WTC11 (cell line): ENCODE results near the gene LAMA5.

ENCODE experiments used
- ATF1 ChIP-seq: sonication (generic); formaldehyde crosslinking; IDR thresholded peaks from 2 replicates; pipeline ENCODE4 v1.8.1; 2023; ENCODE audit warnings: mild to moderate bottlenecking, moderate library complexity, missing genetic modification reagents
- CTCF ChIP-seq: fragments of 200-600 bp; IDR thresholded peaks from 2 replicates; pipeline ENCODE4 v1.8.0; 2022; ENCODE audit warnings: antibody characterized with exemption
- KAT7 ChIP-seq: sonication (generic); formaldehyde crosslinking; IDR thresholded peaks from 2 replicates; pipeline ENCODE4 v1.8.1; 2023; ENCODE audit warnings: missing genetic modification reagents, mild to moderate bottlenecking, borderline replicate concordance
- SMAD3 ChIP-seq: sonication (generic); formaldehyde crosslinking; IDR thresholded peaks from 2 replicates; pipeline ENCODE4 v1.8.0; 2022; ENCODE audit warnings: missing genetic modification reagents, mild to moderate bottlenecking, borderline replicate concordance

GRCh38 chr20:62387933-62388635, 21.0 kb upstream of the LAMA5 start:
- TF ChIP-seq CTCF (no peak), ATF1 (CRISPR knock-in tag) (no peak), SMAD3 (CRISPR knock-in tag) (no peak), KAT7 (CRISPR knock-in tag) (no peak)
